H9 (cell line): Measurements from ENCODE around the gene ZNF608. TPM values are rescaled to one million over a fixed set of nuclear protein-coding genes. Genes with fewer than 3 reads are reported as not detected.

Experiments used
- DNase-seq: peaks from one replicate; pipeline ENCODE4 v3.0.0-alpha.2; 2017
- H2AFZ ChIP-seq: one replicate; pipeline ENCODE4 v1.6.1; 2013; ENCODE audit warnings: mild to moderate bottlenecking, low read length, control low read depth, moderate library complexity
- H2AK5ac ChIP-seq: 2 replicates; pipeline ENCODE4 v1.6.1; 2013; ENCODE audit warnings: low read length, control low read depth, mixed read lengths; ENCODE audit not compliant: insufficient read length
- H2BK120ac ChIP-seq: one replicate; pipeline ENCODE4 v1.6.1; 2013; ENCODE audit warnings: low read depth, mild to moderate bottlenecking, low read length, control low read depth, inconsistent platforms; ENCODE audit not compliant: poor library complexity, severe bottlenecking
- H2BK12ac ChIP-seq: 2 replicates; pipeline ENCODE4 v1.6.1; 2013; ENCODE audit warnings: low read length, control low read depth, mixed read lengths, low read depth; ENCODE audit not compliant: insufficient read length
- H2BK15ac ChIP-seq: 2 replicates; pipeline ENCODE4 v1.6.1; 2013; ENCODE audit warnings: low read depth, low read length, control low read depth
- H2BK20ac ChIP-seq: one replicate; pipeline ENCODE4 v1.6.1; 2013; ENCODE audit warnings: low read depth, mild to moderate bottlenecking, low read length, control low read depth, inconsistent platforms; ENCODE audit not compliant: poor library complexity, severe bottlenecking
- H2BK5ac ChIP-seq: 2 replicates; pipeline ENCODE4 v1.6.1; 2013; ENCODE audit warnings: low read length, control low read depth, mixed read lengths; ENCODE audit not compliant: insufficient read length
- H3K14ac ChIP-seq: 2 replicates; pipeline ENCODE4 v1.6.1; 2013; ENCODE audit warnings: low read length, control low read depth; ENCODE audit not compliant: insufficient read depth
- H3K18ac ChIP-seq: 2 replicates; pipeline ENCODE4 v1.6.1; 2013; ENCODE audit warnings: low read depth, mild to moderate bottlenecking, mixed read lengths, low read length, control low read depth; ENCODE audit not compliant: insufficient read length
- H3K23ac ChIP-seq: 2 replicates; pipeline ENCODE4 v1.6.1; 2013; ENCODE audit warnings: low read length, control low read depth, mixed read lengths, low read depth; ENCODE audit not compliant: insufficient read length
- H3K23me2 ChIP-seq: 2 replicates; pipeline ENCODE4 v1.6.1; 2013; ENCODE audit warnings: low read depth, mild to moderate bottlenecking, mixed read lengths, low read length, control low read depth; ENCODE audit not compliant: insufficient read length, poor library complexity, severe bottlenecking
- H3K27ac ChIP-seq: 2 replicates; pipeline ENCODE4 v1.5.1; 2013; ENCODE audit warnings: low read length, control low read depth, mixed read lengths, low read depth; ENCODE audit not compliant: insufficient read length
- H3K27me3 ChIP-seq: 2 replicates; pipeline ENCODE4 v1.6.1; 2013; ENCODE audit warnings: low read length, control low read depth, inconsistent platforms; ENCODE audit not compliant: insufficient read depth
- H3K4ac ChIP-seq: 2 replicates; pipeline ENCODE4 v1.6.1; 2013; ENCODE audit warnings: low read depth, mild to moderate bottlenecking, control low read depth, inconsistent platforms, low read length, moderate library complexity
- H3K4me1 ChIP-seq: 2 replicates; pipeline ENCODE4 v1.6.1; 2013; ENCODE audit warnings: low read length, control low read depth, inconsistent platforms; ENCODE audit not compliant: insufficient read depth
- H3K4me2 ChIP-seq: 2 replicates; pipeline ENCODE4 v1.6.1; 2013; ENCODE audit warnings: low read length, control low read depth, mixed read lengths; ENCODE audit not compliant: insufficient read length, insufficient read depth
- H3K56ac ChIP-seq: 2 replicates; pipeline ENCODE4 v1.6.1; 2013; ENCODE audit warnings: low read depth, mild to moderate bottlenecking, mixed read lengths, low read length, control low read depth; ENCODE audit not compliant: insufficient read length
- H3K79me1 ChIP-seq: 2 replicates; pipeline ENCODE4 v1.6.1; 2013; ENCODE audit warnings: low read depth, mild to moderate bottlenecking, moderate library complexity, low read length, control low read depth, inconsistent platforms; ENCODE audit not compliant: insufficient read depth, poor library complexity, severe bottlenecking
- H3K79me2 ChIP-seq: 2 replicates; pipeline ENCODE4 v1.6.1; 2013; ENCODE audit warnings: low read length, control low read depth, inconsistent platforms; ENCODE audit not compliant: insufficient read depth
- H3K9ac ChIP-seq: 2 replicates; pipeline ENCODE4 v1.6.1; 2013; ENCODE audit warnings: low read length, control low read depth, mixed read lengths; ENCODE audit not compliant: insufficient read length; ENCODE audit errors: extremely low read depth
- H3K9me3 ChIP-seq: one replicate; pipeline ENCODE4 v1.6.1; 2013; ENCODE audit warnings: low read depth, low read length, inconsistent platforms; ENCODE audit not compliant: control insufficient read depth
- H3T11ph ChIP-seq: one replicate; pipeline ENCODE4 v1.6.1; 2013; ENCODE audit warnings: mild to moderate bottlenecking, low read length, control low read depth, inconsistent platforms
- H4K20me1 ChIP-seq: one replicate; pipeline ENCODE4 v1.6.1; 2013; ENCODE audit not compliant: control insufficient read depth, insufficient read length, insufficient read depth
- H4K5ac ChIP-seq: 2 replicates; pipeline ENCODE4 v1.6.1; 2013; ENCODE audit warnings: low read depth, mild to moderate bottlenecking, mixed read lengths, low read length, control low read depth; ENCODE audit not compliant: insufficient read length
- H4K8ac ChIP-seq: replicated peaks from 2 replicates; pipeline ENCODE4 v1.6.1; 2013; ENCODE audit warnings: low read length, control low read depth, mixed read lengths, low read depth; ENCODE audit not compliant: insufficient read length
- H4K91ac ChIP-seq: 2 replicates; pipeline ENCODE4 v1.6.1; 2013; ENCODE audit warnings: low read depth, mild to moderate bottlenecking, moderate library complexity, mixed read lengths, low read length, control low read depth; ENCODE audit not compliant: insufficient read length
- H3K27ac Mint-ChIP-seq, 3 experiments: 2 replicates in 2 of 3; 3 replicates in 1 of 3; pipeline ENCODE4 v1.8.0; 2020 to 2021; ENCODE audit warnings: mixed read lengths in 3 of 3, mild to moderate bottlenecking in 1 of 3, moderate library complexity in 1 of 3
- H3K27me3 Mint-ChIP-seq: 2 replicates; pipeline ENCODE4 v1.8.0; 2021; ENCODE audit warnings: low read depth, mild to moderate bottlenecking, moderate library complexity, mixed read lengths
- H3K36me3 Mint-ChIP-seq, 3 experiments: 2 replicates in 2 of 3; 3 replicates in 1 of 3; pipeline ENCODE4 v1.8.0; 2020 to 2021; ENCODE audit warnings: low read depth in 3 of 3, mixed read lengths in 3 of 3; ENCODE audit not compliant: insufficient read depth in 1 of 3
- H3K4me1 Mint-ChIP-seq, 2 experiments: 2 replicates each; pipeline ENCODE4 v1.8.0; 2020; ENCODE audit warnings: mixed read lengths in 2 of 2
- H3K4me3 Mint-ChIP-seq, 2 experiments: 2 replicates in 1 of 2; 3 replicates in 1 of 2; pipeline ENCODE4 v1.8.0; 2020 to 2021; ENCODE audit warnings: mild to moderate bottlenecking in 2 of 2, mixed read lengths in 2 of 2, moderate library complexity in 1 of 2
- H3K9me3 Mint-ChIP-seq, 2 experiments: 2 replicates in 1 of 2; 3 replicates in 1 of 2; pipeline ENCODE4 v1.8.0; 2020; ENCODE audit warnings: mild to moderate bottlenecking in 2 of 2, mixed read lengths in 2 of 2, moderate library complexity in 1 of 2
- CTCF ChIP-seq: fragments of 200-600 bp; sonication (generic); conservative IDR thresholded peaks from 3 replicates; pipeline ENCODE4 v1.8.0; 2021; ENCODE audit warnings: antibody characterized with exemption, mild to moderate bottlenecking
- WGBS: extraction: QIAGEN DNeasy Blood & Tissue Kit; methylation state at CpG from one replicate; pipeline ENCODE4 v1.1.7; 2013; ENCODE audit warnings: missing lambda C conversion rate, low lambda C conversion rate, mixed read lengths; ENCODE audit not compliant: insufficient read length; ENCODE audit errors: extremely low coverage; 5-methylcytosine and 5-hydroxymethylcytosine counted together
- total RNA-seq: library from RNA; stranded (reverse); gene quantifications from 2 replicates; pipeline ENCODE4 v1.2.1, GENCODE V29; 2021

ZNF608 gene
- total RNA-seq, 1 experiment from 2014 or later = 67.0 TPM

GRCh38 chr5:124773315-124774311, 27.2 kb upstream of the ZNF608 start:
- Histone ChIP-seq H2AFZ (no peak overlapping the region), H3K79me1 (no peaks in the 10 kb centered on the region), H2BK5ac (no peak overlapping the region), H3K27me3 (no peaks in the 10 kb centered on the region), H2AK5ac (no peak overlapping the region), H3K4ac (no peak overlapping the region), H3K4me1 (peaks cover 2% of the 10 kb centered on the region; the same call in 1 of the 2 replicates), H3K14ac (no peak overlapping the region), H4K91ac (no peak overlapping the region), H3K56ac (no peak overlapping the region), H2BK12ac (no peak overlapping the region), H3T11ph (no peak overlapping the region), H4K20me1 (no peaks in the 10 kb centered on the region), H3K9me3 (no peaks in the 10 kb centered on the region), H4K8ac (no peak overlapping the region), H3K18ac (no peak overlapping the region), H2BK120ac (no peak overlapping the region), H2BK20ac (no peak overlapping the region), H2BK15ac (no peak overlapping the region), H3K9ac (no peak overlapping the region), H3K79me2 (no peaks in the 10 kb centered on the region), H3K27ac (no peak overlapping the region), H3K23ac (no peak overlapping the region), H4K5ac (no peak overlapping the region), H3K23me2 (no peaks in the 10 kb centered on the region), H3K4me2 (no peak overlapping the region)
- TF ChIP-seq CTCF = no peak
- DNase-seq = no peak
- Mint-ChIP-seq H3K36me3 (peaks cover 0 to 4% (median 0%) of the 10 kb centered on the region in 3 experiments; a peak in 1 of 7 replicates), H3K4me1 (peaks cover 22 to 26% of the 10 kb centered on the region in 2 experiments), H3K27me3 (no peaks in the 10 kb centered on the region), H3K9me3 (no peaks in the 10 kb centered on the region), H3K27ac (no peak overlapping the region), H3K4me3 (no peak overlapping the region)
- WGBS = no CpG with 5 or more reads among the region's 5 CpGs
